PFSK-1 (cell line): ENCODE data around the gene COMP.

Source experiments
- FOXP2 ChIP-seq: optimal IDR thresholded peaks from 2 replicates; pipeline ENCODE3; 2011; ENCODE audit warnings: borderline replicate concordance, control low read depth, inconsistent platforms; ENCODE audit not compliant: insufficient read depth; ENCODE audit errors: extremely low read length, extremely low read depth
- POLR2AphosphoS5 ChIP-seq: IDR thresholded peaks from 2 replicates; pipeline ENCODE4 v1.6.1; 2012; ENCODE audit warnings: low read depth, mild to moderate bottlenecking, control low read depth, low read length, moderate library complexity
- SIN3A ChIP-seq: IDR thresholded peaks from 2 replicates; pipeline ENCODE4 v1.6.1; 2012; ENCODE audit warnings: mild to moderate bottlenecking, low read length, moderate library complexity, borderline replicate concordance; ENCODE audit not compliant: insufficient read depth
- TAF1 ChIP-seq: IDR thresholded peaks from 2 replicates; pipeline ENCODE4 v1.6.1; 2012; ENCODE audit warnings: low read length, control low read depth, borderline replicate concordance; ENCODE audit not compliant: insufficient read depth
- TF ChIP-seq, protein P1 (sequence below), 2 experiments: IDR thresholded peaks; 2 replicates each; pipeline versions ENCODE4 v1.6.1 to v1.8.0; 2011 to 2012; ENCODE audit warnings: low read depth in 2 of 2, low read length in 2 of 2, control low read depth in 1 of 2, inconsistent platforms in 1 of 2, mild to moderate bottlenecking in 1 of 2, moderate library complexity in 1 of 2; ENCODE audit not compliant: insufficient read depth in 1 of 2

The COMP gene

DNA sequence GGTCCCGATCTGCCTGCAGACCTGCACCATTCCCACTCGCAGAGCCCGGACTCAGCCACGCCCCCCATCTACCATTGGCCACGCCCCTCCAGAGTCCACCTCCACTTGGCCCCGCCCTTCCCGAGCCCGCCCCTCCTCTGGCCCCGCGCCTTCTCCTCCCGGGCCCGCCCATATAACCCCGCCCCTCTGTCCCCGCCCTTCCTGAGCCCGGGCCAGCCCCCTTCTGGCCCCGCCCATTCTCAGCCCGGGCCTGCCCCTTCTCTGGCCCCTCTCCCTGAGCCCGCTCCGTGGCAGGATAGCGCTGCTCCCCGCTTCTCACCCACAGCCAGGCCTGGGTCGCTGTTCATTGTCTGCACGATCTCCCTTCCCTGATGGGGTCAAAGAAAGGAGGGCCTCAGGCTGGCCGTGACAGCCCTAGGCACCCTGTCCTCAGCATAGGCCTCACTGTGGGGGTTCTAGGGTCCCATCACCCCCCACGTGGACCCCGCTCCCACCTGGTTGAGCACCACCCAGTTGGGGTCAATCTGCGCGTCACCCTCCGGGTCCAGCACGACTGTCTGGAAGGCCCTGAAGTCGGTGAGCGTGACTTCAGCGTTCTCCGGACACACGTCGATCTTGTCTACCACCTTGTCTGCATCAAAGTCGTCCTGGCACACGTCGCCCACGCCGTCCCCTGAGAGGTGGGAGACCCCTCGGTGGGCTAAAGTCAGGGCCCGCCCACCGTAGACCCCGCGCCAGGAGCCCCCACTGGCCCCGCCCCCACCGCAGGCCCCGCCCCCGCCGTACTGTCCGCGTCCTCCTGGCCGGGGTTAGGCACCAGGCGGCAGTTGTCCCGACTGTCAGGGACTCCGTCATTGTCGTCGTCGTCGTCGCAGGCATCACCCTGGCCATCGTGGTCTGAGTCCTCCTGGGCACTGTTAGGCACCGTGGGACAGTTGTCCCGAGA is 5.7 kb downstream of the COMP start:
- TF ChIP-seq, protein P1, sequence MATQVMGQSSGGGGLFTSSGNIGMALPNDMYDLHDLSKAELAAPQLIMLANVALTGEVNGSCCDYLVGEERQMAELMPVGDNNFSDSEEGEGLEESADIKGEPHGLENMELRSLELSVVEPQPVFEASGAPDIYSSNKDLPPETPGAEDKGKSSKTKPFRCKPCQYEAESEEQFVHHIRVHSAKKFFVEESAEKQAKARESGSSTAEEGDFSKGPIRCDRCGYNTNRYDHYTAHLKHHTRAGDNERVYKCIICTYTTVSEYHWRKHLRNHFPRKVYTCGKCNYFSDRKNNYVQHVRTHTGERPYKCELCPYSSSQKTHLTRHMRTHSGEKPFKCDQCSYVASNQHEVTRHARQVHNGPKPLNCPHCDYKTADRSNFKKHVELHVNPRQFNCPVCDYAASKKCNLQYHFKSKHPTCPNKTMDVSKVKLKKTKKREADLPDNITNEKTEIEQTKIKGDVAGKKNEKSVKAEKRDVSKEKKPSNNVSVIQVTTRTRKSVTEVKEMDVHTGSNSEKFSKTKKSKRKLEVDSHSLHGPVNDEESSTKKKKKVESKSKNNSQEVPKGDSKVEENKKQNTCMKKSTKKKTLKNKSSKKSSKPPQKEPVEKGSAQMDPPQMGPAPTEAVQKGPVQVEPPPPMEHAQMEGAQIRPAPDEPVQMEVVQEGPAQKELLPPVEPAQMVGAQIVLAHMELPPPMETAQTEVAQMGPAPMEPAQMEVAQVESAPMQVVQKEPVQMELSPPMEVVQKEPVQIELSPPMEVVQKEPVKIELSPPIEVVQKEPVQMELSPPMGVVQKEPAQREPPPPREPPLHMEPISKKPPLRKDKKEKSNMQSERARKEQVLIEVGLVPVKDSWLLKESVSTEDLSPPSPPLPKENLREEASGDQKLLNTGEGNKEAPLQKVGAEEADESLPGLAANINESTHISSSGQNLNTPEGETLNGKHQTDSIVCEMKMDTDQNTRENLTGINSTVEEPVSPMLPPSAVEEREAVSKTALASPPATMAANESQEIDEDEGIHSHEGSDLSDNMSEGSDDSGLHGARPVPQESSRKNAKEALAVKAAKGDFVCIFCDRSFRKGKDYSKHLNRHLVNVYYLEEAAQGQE (IDR thresholded peaks at IDR 0.05; ENCODE audit: insufficient read depth in 1 of 2, low read depth in 2 of 2, low read length in 2 of 2): no peak
- TF ChIP-seq POLR2AphosphoS5 (no peak), TAF1 (no peak), SIN3A (no peak), FOXP2 (no peak)

DNA sequence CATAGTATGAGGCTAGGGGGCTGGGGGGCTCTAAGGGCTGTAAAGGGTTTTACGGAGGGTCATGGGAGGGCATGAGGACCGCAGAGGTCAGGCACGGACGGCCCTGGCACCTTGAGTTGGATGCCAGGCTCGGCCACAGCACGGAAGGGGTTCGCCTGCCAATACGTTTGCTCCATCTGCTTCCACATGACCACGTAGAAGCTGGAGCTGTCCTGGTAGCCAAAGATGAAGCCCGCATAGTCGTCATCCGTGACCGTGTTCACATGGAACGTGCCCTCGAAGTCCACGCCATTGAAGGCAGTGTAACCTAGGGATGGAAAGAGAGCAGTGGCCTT is 6.4 kb downstream of the COMP start:
- TF ChIP-seq FOXP2 (no peak), TAF1 (no peak), SIN3A (no peak), POLR2AphosphoS5 (no peak)
- TF ChIP-seq, protein P1 (IDR thresholded peaks at IDR 0.05; ENCODE audit: insufficient read depth in 1 of 2, low read depth in 2 of 2, low read length in 2 of 2): no peak

DNA sequence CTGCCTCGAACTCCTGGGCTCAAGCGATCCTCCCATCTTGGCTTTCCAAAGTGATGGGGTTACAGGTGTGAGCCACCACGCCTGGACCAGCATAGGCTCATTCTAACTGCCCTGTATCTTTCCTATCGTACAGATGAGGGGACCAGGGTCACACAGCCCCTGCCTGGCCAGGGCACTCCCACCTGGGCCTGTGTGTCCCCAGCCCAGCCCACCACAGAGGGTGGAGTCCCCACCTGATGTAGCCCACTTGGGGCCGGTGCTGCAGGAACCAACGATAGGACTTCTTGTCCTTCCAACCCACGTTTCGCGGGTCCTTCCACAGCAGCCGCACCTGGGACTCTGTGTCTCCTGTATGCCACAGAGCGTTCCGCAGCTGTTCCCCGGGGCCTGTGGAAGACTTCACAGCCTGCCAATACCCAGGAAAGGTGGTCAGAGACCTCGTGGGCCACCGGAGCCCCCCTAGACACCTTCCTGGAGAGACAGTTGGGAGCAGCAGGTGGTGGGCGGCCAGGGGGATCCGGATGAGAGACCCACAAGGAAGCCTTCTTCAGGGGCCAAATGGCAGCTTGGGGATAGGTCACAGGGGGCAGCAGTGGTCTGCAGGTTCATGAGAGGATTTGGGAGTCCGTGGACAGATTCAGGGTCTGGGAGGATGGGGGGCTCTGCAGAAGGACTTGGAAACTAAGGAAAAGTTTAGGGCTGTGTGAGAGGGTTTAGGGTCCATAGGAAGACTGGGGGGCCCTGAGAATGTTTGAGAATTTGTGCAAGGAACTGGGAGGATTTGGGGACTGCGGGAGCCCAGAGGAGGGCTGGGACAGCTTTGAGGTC is 6.9 kb downstream of the COMP start:
- no peak for TF ChIP-seq TAF1
- TF ChIP-seq FOXP2: no peak
- TF ChIP-seq SIN3A: no peak
- TF ChIP-seq POLR2AphosphoS5: no peak
- TF ChIP-seq, protein P1 (IDR thresholded peaks at IDR 0.05; ENCODE audit: insufficient read depth in 1 of 2, low read depth in 2 of 2, low read length in 2 of 2): no peak

DNA sequence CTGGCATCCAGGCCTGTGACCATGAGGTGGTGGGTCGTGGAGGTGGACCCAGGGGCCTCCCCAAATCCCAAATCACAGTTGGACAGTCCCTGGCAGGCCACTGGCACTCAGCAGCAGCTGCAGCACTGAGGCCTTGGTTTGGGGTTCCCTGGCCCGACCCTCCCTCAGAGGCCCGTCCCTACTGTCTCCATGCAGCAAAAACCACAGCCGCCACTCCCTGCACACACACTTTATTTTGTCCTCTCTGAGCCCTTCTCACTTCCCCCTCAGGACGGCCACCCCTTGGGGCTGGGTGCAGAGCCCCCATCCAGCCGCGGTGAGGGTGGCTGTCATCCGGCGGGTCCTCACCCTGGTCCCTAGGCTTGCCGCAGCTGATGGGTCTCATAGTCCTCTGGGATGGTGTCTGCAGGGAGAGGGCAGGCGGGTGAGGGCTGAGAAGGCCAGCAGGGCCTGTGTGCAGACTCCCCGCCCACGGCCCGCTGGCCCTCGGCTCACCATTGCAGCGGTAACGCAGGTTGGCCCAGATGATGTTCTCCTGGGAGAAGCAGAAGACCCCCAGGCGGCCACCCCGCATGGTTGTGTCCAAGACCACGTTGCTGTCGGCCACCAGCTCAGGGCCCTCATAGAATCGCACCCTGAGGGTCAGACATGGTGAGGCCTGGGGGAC is 8.4 kb downstream of the COMP start:
- TF ChIP-seq FOXP2 (no peak), TAF1 (no peak), POLR2AphosphoS5 (no peak), SIN3A (no peak)
- TF ChIP-seq, protein P1 (IDR thresholded peaks at IDR 0.05; ENCODE audit: insufficient read depth in 1 of 2, low read depth in 2 of 2, low read length in 2 of 2): no peak
